ENCODE results near the gene GPC6.

DNA sequence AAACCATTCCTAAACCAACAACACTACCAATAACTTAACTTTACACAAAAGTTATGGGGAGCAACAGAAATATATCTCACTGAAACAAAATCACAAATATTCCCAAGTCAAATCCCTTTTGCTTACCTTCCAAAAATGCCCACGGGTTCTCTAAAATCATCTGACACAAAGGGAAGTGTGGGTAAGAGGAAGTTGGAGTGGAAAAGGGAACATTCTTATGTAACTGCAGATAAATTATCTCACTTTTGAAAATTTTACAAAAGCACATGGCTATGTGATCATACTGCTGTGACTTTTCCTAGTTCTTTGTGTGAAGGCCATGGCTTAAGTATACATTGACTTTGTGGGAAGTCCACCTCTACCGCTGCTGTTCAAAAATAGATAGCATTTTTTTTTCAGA is 350.5 kb downstream of the GPC6 start:
- TF ChIP-seq, protein P1, sequence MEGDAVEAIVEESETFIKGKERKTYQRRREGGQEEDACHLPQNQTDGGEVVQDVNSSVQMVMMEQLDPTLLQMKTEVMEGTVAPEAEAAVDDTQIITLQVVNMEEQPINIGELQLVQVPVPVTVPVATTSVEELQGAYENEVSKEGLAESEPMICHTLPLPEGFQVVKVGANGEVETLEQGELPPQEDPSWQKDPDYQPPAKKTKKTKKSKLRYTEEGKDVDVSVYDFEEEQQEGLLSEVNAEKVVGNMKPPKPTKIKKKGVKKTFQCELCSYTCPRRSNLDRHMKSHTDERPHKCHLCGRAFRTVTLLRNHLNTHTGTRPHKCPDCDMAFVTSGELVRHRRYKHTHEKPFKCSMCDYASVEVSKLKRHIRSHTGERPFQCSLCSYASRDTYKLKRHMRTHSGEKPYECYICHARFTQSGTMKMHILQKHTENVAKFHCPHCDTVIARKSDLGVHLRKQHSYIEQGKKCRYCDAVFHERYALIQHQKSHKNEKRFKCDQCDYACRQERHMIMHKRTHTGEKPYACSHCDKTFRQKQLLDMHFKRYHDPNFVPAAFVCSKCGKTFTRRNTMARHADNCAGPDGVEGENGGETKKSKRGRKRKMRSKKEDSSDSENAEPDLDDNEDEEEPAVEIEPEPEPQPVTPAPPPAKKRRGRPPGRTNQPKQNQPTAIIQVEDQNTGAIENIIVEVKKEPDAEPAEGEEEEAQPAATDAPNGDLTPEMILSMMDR (IDR thresholded peaks at IDR 0.05; ENCODE audit: poor library complexity), result no peak
- TF ChIP-seq EZH2phosphoT487 (IDR thresholded peaks at IDR 0.05; ENCODE audit: low read depth, severe bottlenecking, unreplicated experiment), result no peak
- TF ChIP-seq EZH2 (IDR thresholded peaks at IDR 0.05; ENCODE audit: borderline replicate concordance), result no peak
